ENCODE data around the gene HOXB5. TPM values are rescaled to one million over a fixed set of nuclear protein-coding genes. Genes with fewer than 3 reads are reported as not detected.

Gene HOXB5
- total and polyA plus RNA-seq, 10 of the 15 experiments (the other 5 are each of a cell fraction or from before 2014, with no cell fraction given), result not detected

DNA sequence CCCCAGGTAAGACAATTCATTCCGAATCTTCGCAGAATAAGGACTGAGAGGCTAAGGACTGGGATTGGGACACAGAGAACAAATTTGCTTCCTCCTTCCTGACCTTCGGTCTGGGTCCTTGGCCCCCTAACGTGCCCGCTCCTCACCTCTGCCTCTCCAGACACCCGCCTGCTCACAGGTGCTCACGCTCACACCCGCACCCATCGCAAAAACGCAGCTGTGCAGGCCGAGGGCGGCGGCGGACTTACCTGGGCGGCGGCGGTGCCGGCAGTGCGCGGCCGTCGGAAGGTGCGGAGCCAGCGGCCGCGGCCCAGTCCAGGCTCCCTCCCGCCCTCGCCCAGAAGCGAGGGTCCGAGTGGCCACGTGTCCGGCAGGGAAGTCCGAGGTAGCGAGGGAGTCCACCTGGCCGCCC lies 39.7 kb upstream of the HOXB5 start (continued):
- TF ChIP-seq ZNF274 (IDR thresholded peaks at IDR 0.05; ENCODE audit: insufficient read depth, insufficient read length) (no peak), EGR1 (IDR thresholded peaks at IDR 0.05; ENCODE audit: borderline replicate concordance in 1 of 2, low read depth in 2 of 2, low read length in 2 of 2) (no peak), KLF5 (IDR thresholded peaks at IDR 0.05; ENCODE audit: partially characterized antibody) (no peak), POLR2AphosphoS5 (IDR thresholded peaks at IDR 0.05; ENCODE audit: low read length) (no peak), ZBED1 (IDR thresholded peaks at IDR 0.05; ENCODE audit: borderline replicate concordance) (no peak)
- TF ChIP-seq, protein P1, sequence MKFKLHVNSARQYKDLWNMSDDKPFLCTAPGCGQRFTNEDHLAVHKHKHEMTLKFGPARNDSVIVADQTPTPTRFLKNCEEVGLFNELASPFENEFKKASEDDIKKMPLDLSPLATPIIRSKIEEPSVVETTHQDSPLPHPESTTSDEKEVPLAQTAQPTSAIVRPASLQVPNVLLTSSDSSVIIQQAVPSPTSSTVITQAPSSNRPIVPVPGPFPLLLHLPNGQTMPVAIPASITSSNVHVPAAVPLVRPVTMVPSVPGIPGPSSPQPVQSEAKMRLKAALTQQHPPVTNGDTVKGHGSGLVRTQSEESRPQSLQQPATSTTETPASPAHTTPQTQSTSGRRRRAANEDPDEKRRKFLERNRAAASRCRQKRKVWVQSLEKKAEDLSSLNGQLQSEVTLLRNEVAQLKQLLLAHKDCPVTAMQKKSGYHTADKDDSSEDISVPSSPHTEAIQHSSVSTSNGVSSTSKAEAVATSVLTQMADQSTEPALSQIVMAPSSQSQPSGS (IDR thresholded peaks at IDR 0.05; ENCODE audit: low read length), result no peak

- FAIRE-seq, result no peak
- Histone ChIP-seq H3K4me1 (ENCODE audit: control insufficient read depth, insufficient read depth, low read length) (peaks cover 17% of the 10 kb centered on the region), H3K9ac (ENCODE audit: control insufficient read depth, insufficient read depth, low read length) (no peak overlapping the region), H3K4me2 (ENCODE audit: control insufficient read depth, insufficient read depth) (peak overlapping the region; percentile 54; the same call in 1 of the 2 replicates), H3K27ac (ENCODE audit: control insufficient read depth, insufficient read depth) (no peak overlapping the region), H3K79me2 (ENCODE audit: control insufficient read depth, insufficient read depth, low read length) (no peaks in the 10 kb centered on the region), H3K4me3 (no peak overlapping the region), H4K20me1 (ENCODE audit: control insufficient read depth, insufficient read depth) (no peaks in the 10 kb centered on the region), H3K36me3 (ENCODE audit: control insufficient read depth in 2 of 2, insufficient read depth in 2 of 2, low read length in 1 of 2) (no peaks in the 10 kb centered on the region; a peak in 1 of 4 replicates), H3K27me3 (replicated peaks in 1 of 2; ENCODE audit: control insufficient read depth in 2 of 2, insufficient read depth in 2 of 2, low read length in 1 of 2) (peaks cover 8 to 13% of the 10 kb centered on the region in 2 experiments), H2AFZ (ENCODE audit: control insufficient read depth, low read depth, low read length) (no peak overlapping the region), H3K9me3 (replicated peaks; ENCODE audit: control insufficient read depth, insufficient read depth, low read length) (no peaks in the 10 kb centered on the region)
- SMC1A ChIA-PET (ENCODE audit: uncharacterized antibody, unreplicated experiment), result interaction anchor here (0.7 to 1.4 kb wide), 4 partner anchors 22 to 246 kb away, joined by 3 to 4 read pairs (median 3); no protein-coding TSS in a partner anchor
- DNase-seq (ENCODE audit: low read depth, low spot score), result no peak
- intact Hi-C loops (cut with micrococcal nuclease; ENCODE audit: unreplicated experiment), result no loop called here
- in situ Hi-C loops (cut with MboI), result no loop called here
- POLR2A ChIA-PET, result interaction anchor here (0.6 kb wide), 1 partner anchor 694 kb away, joined by 6 read pairs; no protein-coding TSS in a partner anchor
- no peak for ATAC-seq
- RAD21 ChIA-PET (ENCODE audit: unreplicated experiment), result no interaction called here
- WGBS (ENCODE audit: insufficient coverage, insufficient replicate concordance, low lambda C conversion rate, missing lambda C conversion rate), result 38% methylated on average over 7 of the region's 7 CpGs
- no TSS peak for BruUV-seq (replicated peaks)
- TF ChIP-seq, protein P2, sequence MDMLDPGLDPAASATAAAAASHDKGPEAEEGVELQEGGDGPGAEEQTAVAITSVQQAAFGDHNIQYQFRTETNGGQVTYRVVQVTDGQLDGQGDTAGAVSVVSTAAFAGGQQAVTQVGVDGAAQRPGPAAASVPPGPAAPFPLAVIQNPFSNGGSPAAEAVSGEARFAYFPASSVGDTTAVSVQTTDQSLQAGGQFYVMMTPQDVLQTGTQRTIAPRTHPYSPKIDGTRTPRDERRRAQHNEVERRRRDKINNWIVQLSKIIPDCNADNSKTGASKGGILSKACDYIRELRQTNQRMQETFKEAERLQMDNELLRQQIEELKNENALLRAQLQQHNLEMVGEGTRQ (IDR thresholded peaks at IDR 0.05; ENCODE audit: borderline replicate concordance, low read depth, low read length), result no peak
- TF ChIP-seq YY1 (IDR thresholded peaks at IDR 0.05; ENCODE audit: low read depth, low read length), result peak; percentile 47; the same call in 1 of the 2 replicates
- CTCF ChIA-PET, result interaction anchor here (0.9 to 1.5 kb wide), 5 partner anchors 9 to 46 kb away, joined by 3 to 6 read pairs (median 3); no protein-coding TSS in a partner anchor
Measured at GRCh38 chr17:48632579-48633265, 39.1 kb upstream of the HOXB5 start.

Data from GM12878 (cell line).